HG03280 (cell line): ENCODE measurements around the gene KRTAP1-5.
"Not testable (repeated sequence)": the region's sequence is repeated elsewhere in the genome, so short reads cannot be mapped to it uniquely, and the experiment has no call there.

Experiments used
- ATAC-seq: cut with Tn5 transposase; IDR thresholded peaks from one replicate; pipeline ENCODE4 v1.9.1; 2021; ENCODE audit warnings: mild to moderate bottlenecking, moderate library complexity; ENCODE audit not compliant: unreplicated experiment

The KRTAP1-5 gene

GRCh38 chr17:41026715-41027471 lies at the start of gene KRTAP1-5:
Gene KRTAP1-5 (minus strand): TSS chr17:41027208. CDS start chr17:41027155, 53 bp downstream.
- ATAC-seq, result no peak

- ATAC-seq, result no peak
Observed at GRCh38 chr17:41076788-41077187, 49.8 kb upstream of the KRTAP1-5 start.

GRCh38 chr17:41073676-41074075 lies 46.7 kb upstream of the KRTAP1-5 start:
- no peak for ATAC-seq

GRCh38 chr17:41071606-41072360 lies 44.8 kb upstream of the KRTAP1-5 start:
- no peak for ATAC-seq

- ATAC-seq, result no peak
Observed at GRCh38 chr17:41069031-41069430, 42.0 kb upstream of the KRTAP1-5 start.

GRCh38 chr17:41067281-41067680 lies 40.3 kb upstream of the KRTAP1-5 start:
- ATAC-seq, result no peak

- no peak for ATAC-seq
Observed at GRCh38 chr17:41065829-41066624, 39.0 kb upstream of the KRTAP1-5 start, which contains the start of gene KRTAP2-4. Gene KRTAP2-4 (minus strand): TSS chr17:41065879. CDS start chr17:41065845, 34 bp downstream.

GRCh38 chr17:41065016-41065689 lies 38.1 kb upstream of the KRTAP1-5 start:
- ATAC-seq, result not testable (repeated sequence)

GRCh38 chr17:41064301-41064700 lies 37.3 kb upstream of the KRTAP1-5 start:
- ATAC-seq, result no peak

GRCh38 chr17:41063449-41063848 lies 36.4 kb upstream of the KRTAP1-5 start:
- ATAC-seq, result no peak

GRCh38 chr17:41061964-41062363 lies 35.0 kb upstream of the KRTAP1-5 start:
- ATAC-seq, result no peak

GRCh38 chr17:41060052-41060604 lies 33.1 kb upstream of the KRTAP1-5 start, which contains the start of gene KRTAP2-3:
Gene KRTAP2-3 (minus strand): TSS chr17:41060114. CDS start chr17:41060050, 64 bp downstream.
- no peak for ATAC-seq

- not testable (repeated sequence) for ATAC-seq
Observed at GRCh38 chr17:41059276-41060051, 32.5 kb upstream of the KRTAP1-5 start.

- ATAC-seq, result no peak
Observed at GRCh38 chr17:41058741-41059140, 31.7 kb upstream of the KRTAP1-5 start.

GRCh38 chr17:41057547-41057946 lies 30.5 kb upstream of the KRTAP1-5 start:
- ATAC-seq, result no peak

GRCh38 chr17:41055130-41055529 lies 28.1 kb upstream of the KRTAP1-5 start, which contains the start of gene KRTAP2-2:
Gene KRTAP2-2 (minus strand): TSS chr17:41055230. CDS start chr17:41055211, 19 bp downstream.
- ATAC-seq, result not testable (repeated sequence)

GRCh38 chr17:41054556-41054955 lies 27.5 kb upstream of the KRTAP1-5 start:
- ATAC-seq, result not testable (repeated sequence)

GRCh38 chr17:41054025-41054424 lies 27.0 kb upstream of the KRTAP1-5 start:
- ATAC-seq, result no peak

- ATAC-seq, result no peak
Observed at GRCh38 chr17:41052566-41052965, 25.6 kb upstream of the KRTAP1-5 start.
